Esophagus muscularis mucosa (tissue), 3 donors: ENCODE measurements around the gene F2R.

Source experiments
- CTCF ChIP-seq, 3 experiments: fragments of 200-600 bp in 2 of 3; fragments of 450-650 bp in 1 of 3; sonication (generic) in 2 of 3; IDR thresholded peaks; one replicate each; pipeline ENCODE4 v1.5.1; 2017 to 2019; ENCODE audit warnings: antibody characterized with exemption in 3 of 3, mild to moderate bottlenecking in 2 of 3, moderate library complexity in 1 of 3
- POLR2A ChIP-seq: fragments of 450-650 bp; IDR thresholded peaks from one replicate; pipeline ENCODE4 v1.6.1; 2017; ENCODE audit warnings: antibody characterized with exemption, moderate library complexity, mild to moderate bottlenecking, low read depth
- POLR2AphosphoS5 ChIP-seq, 2 donors: sonication (generic); formaldehyde crosslinking; IDR thresholded peaks; one replicate each; pipeline ENCODE4 v1.6.1; 2017; ENCODE audit warnings: antibody characterized with exemption in 2 of 2

GRCh38 chr5:76771705-76772405 lies 55.9 kb downstream of the F2R start:
- TF ChIP-seq CTCF (IDR thresholded peaks at IDR 0.05) = no peak
- no peak for TF ChIP-seq POLR2AphosphoS5 (IDR thresholded peaks at IDR 0.05)
- TF ChIP-seq POLR2A = no peak
